ENCODE data around the gene SPAM1. TPM values are rescaled to one million over a fixed set of nuclear protein-coding genes. Genes with fewer than 3 reads are reported as not detected.

Gene SPAM1, protein sequence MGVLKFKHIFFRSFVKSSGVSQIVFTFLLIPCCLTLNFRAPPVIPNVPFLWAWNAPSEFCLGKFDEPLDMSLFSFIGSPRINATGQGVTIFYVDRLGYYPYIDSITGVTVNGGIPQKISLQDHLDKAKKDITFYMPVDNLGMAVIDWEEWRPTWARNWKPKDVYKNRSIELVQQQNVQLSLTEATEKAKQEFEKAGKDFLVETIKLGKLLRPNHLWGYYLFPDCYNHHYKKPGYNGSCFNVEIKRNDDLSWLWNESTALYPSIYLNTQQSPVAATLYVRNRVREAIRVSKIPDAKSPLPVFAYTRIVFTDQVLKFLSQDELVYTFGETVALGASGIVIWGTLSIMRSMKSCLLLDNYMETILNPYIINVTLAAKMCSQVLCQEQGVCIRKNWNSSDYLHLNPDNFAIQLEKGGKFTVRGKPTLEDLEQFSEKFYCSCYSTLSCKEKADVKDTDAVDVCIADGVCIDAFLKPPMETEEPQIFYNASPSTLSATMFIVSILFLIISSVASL
- not detected for total RNA-seq

GRCh38 chr7:123924941-123925340 lies at the start of gene SPAM1:
SPAM1 (plus strand) TSS chr7:123925241; CDS start chr7:123953571, 28,330 bp downstream.
- H3K9me3 ChIP-seq, result no peaks in the 10 kb centered on the region
- TF ChIP-seq CTCF (IDR thresholded peaks at IDR 0.05) (no peak), POLR2A (IDR thresholded peaks at IDR 0.05) (no peak)
- H3K36me3 ChIP-seq, result no peaks in the 10 kb centered on the region
- no peak within 1 kb of the TSS for H3K27ac ChIP-seq
- no peak within 1 kb of the TSS for H3K4me3 ChIP-seq (replicated peaks in 1 of 3)
- DNase-seq, result no peak
- intact Hi-C loops (cut with DNase I), result no loop called here
- no peaks in the 10 kb centered on the region for H3K27me3 ChIP-seq
- no peaks in the 10 kb centered on the region for H3K4me1 ChIP-seq

DNA sequence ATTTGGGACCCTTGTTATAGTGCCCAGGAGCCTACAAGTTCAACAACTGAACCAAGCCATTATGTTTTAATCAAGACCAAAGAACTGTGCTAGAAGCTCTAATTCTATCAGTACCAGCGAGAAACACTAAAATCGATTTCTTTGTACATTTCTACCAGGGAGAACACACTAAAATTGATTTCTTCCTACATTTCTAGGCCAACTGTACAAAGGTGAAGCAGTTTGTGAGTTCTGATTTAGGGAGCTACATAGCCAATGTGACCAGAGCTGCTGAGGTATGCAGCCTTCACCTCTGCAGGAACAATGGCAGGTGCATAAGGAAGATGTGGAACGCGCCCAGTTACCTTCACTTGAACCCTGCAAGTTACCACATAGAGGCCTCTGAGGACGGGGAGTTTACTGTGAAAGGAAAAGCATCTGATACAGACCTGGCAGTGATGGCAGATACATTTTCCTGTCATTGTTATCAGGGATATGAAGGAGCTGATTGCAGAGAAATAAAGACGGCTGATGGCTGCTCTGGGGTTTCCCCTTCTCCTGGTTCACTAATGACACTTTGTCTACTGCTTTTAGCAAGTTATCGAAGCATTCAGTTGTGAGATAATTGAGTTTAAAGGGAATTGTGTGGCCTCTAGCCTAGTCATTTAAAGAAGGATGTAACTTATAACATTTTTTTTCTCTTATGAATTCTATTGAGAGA lies 48.3 kb upstream of the SPAM1 start:
- DNase-seq, result no peak
- no peaks in the 10 kb centered on the region for H3K27me3 ChIP-seq
- WGBS, 2 donors, result 58 to 65% methylated on average over 7 of the region's 7 CpGs
- intact Hi-C loops (cut with DNase I), result no loop called here
- no peaks in the 10 kb centered on the region for H3K4me1 ChIP-seq
- H3K27ac ChIP-seq, result no peak overlapping the region
- no peak for TF ChIP-seq POLR2A (IDR thresholded peaks at IDR 0.05)
- TF ChIP-seq CTCF (IDR thresholded peaks at IDR 0.05), result no peak
- H3K9me3 ChIP-seq, result no peaks in the 10 kb centered on the region
- H3K36me3 ChIP-seq, result no peaks in the 10 kb centered on the region
- H3K4me3 ChIP-seq (replicated peaks in 1 of 3), result no peak overlapping the region

DNA sequence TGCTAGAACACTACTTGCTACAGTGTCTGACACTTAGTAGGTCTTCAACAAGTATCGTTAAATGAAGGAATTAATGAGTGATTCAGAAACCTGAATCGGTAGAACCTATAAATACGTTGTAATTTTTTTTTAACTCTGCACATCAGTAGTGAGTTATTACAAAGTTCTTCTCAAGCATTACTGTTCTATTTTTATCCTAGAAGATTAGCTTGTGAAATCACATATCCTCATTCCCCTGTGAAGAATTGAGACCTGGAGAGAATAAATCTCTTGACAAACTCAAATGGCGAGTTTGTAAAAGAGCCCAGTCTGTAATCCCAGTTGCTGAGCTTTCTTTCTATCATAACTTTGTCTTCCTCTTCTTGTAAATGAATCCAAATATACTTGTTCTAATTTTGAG lies 45.4 kb upstream of the SPAM1 start:
- Histone ChIP-seq H3K27me3 (no peaks in the 10 kb centered on the region), H3K27ac (no peak overlapping the region), H3K36me3 (no peaks in the 10 kb centered on the region), H3K9me3 (no peaks in the 10 kb centered on the region), H3K4me3 (replicated peaks in 1 of 3) (no peak overlapping the region), H3K4me1 (no peaks in the 10 kb centered on the region)
- TF ChIP-seq POLR2A (IDR thresholded peaks at IDR 0.05) (no peak), CTCF (IDR thresholded peaks at IDR 0.05) (no peak)
- DNase-seq, result no peak
- 82% methylated on average over 4 of the region's 4 CpGs for WGBS, 2 donors
- intact Hi-C loops (cut with DNase I), result no loop called here

DNA sequence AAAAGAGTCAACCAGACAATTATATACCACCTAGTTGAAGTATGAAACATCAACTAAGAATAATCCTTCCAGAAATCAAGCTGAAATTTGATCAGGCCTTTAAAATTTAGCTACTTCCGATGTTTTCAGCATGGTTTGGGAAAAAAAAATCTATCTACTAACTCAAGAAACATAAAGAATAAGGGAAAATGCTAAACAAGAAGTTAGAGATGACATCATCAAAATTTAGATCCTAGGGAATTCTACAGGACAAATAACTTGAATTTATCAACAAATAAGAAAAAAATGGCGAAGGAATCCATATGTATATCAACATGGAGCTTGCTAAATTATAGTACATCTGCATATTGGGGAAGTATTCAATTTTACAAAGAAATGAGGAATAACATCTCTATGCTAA lies 43.7 kb upstream of the SPAM1 start:
- DNase-seq, result no peak
- no peak for TF ChIP-seq POLR2A (IDR thresholded peaks at IDR 0.05)
- TF ChIP-seq CTCF (IDR thresholded peaks at IDR 0.05), result no peak
- Histone ChIP-seq H3K4me3 (replicated peaks in 1 of 3) (no peak overlapping the region), H3K36me3 (no peaks in the 10 kb centered on the region), H3K4me1 (no peaks in the 10 kb centered on the region), H3K27me3 (no peaks in the 10 kb centered on the region), H3K9me3 (no peaks in the 10 kb centered on the region), H3K27ac (no peak overlapping the region)
- intact Hi-C loops (cut with DNase I), result no loop called here
- WGBS, 2 donors, result 93 to 94% methylated on average over 2 of the region's 2 CpGs

- Histone ChIP-seq H3K27ac (no peak overlapping the region), H3K4me3 (replicated peaks in 1 of 3) (no peak overlapping the region), H3K36me3 (no peaks in the 10 kb centered on the region), H3K27me3 (no peaks in the 10 kb centered on the region), H3K9me3 (no peaks in the 10 kb centered on the region), H3K4me1 (no peaks in the 10 kb centered on the region)
- intact Hi-C loops (cut with DNase I), result no loop called here
- DNase-seq, result no peak
- TF ChIP-seq POLR2A (IDR thresholded peaks at IDR 0.05), result no peak
- no peak for TF ChIP-seq CTCF (IDR thresholded peaks at IDR 0.05)
Measured at GRCh38 chr7:123883154-123883553, 41.9 kb upstream of the SPAM1 start.

All from thyroid gland (tissue), 4 donors.